A673 (cell line): ENCODE data around the gene SPHK1. TPM values are rescaled to one million over a fixed set of nuclear protein-coding genes. Genes with fewer than 3 reads are reported as not detected.

Experiments used
- BruUV-seq: library from RNA; stranded (reverse); fragments of 400-500 nt; replicated peaks from 2 replicates; lab custom pipeline; 2021; lab: Mats Ljungman, UMichigan
- CTCF ChIA-PET: fragments of 300-600 bp; sonication (Branson Sonifier 250); formaldehyde crosslinking; loops from one replicate; lab custom pipeline; 2022; ENCODE audit warnings: antibody characterized with exemption; lab: Charles Lee
- POLR2A ChIA-PET: fragments of 300-600 bp; sonication (Branson Sonifier 250); formaldehyde crosslinking; loops from one replicate; lab custom pipeline; 2022; ENCODE audit warnings: antibody characterized with exemption; ENCODE audit not compliant: low non-redundant PET; lab: Charles Lee
- DNase-seq: peaks from one replicate; pipeline ENCODE4 v3.0.0-alpha.2; 2015; ENCODE audit warnings: low spot score
- H3K27ac ChIP-seq: fragments of 200-600 bp; sonication (generic); 2 replicates; pipeline ENCODE4 v1.5.1; 2016; ENCODE audit warnings: mixed run types, low read depth, mild to moderate bottlenecking, mixed read lengths, antibody characterized with exemption, low read length; ENCODE audit not compliant: poor library complexity, severe bottlenecking
- H3K27me3 ChIP-seq: fragments of 200-600 bp; sonication (generic); replicated peaks from 2 replicates; pipeline ENCODE4 v1.6.1; 2017; ENCODE audit warnings: mixed run types, low read depth, mild to moderate bottlenecking, mixed read lengths, antibody characterized with exemption, low read length; ENCODE audit not compliant: insufficient read depth, poor library complexity
- H3K36me3 ChIP-seq: fragments of 200-600 bp; sonication (generic); 2 replicates; pipeline ENCODE4 v1.6.1; 2016; ENCODE audit warnings: mixed run types, mild to moderate bottlenecking, mixed read lengths, antibody characterized with exemption, low read length; ENCODE audit not compliant: insufficient read depth, poor library complexity, severe bottlenecking
- H3K4me1 ChIP-seq: fragments of 200-600 bp; sonication (generic); 2 replicates; pipeline ENCODE4 v1.6.1; 2017; ENCODE audit warnings: mixed run types, mild to moderate bottlenecking, mixed read lengths, antibody characterized with exemption, low read length; ENCODE audit not compliant: insufficient read depth, poor library complexity, severe bottlenecking
- H3K4me3 ChIP-seq: fragments of 200-600 bp; sonication (generic); 2 replicates; pipeline ENCODE4 v1.5.1; 2016; ENCODE audit warnings: low read depth, mixed run types, mild to moderate bottlenecking, mixed read lengths, low read length; ENCODE audit not compliant: poor library complexity, severe bottlenecking
- H3K9me3 ChIP-seq: fragments of 200-600 bp; sonication (generic); 2 replicates; pipeline ENCODE4 v1.6.1; 2016; ENCODE audit warnings: mixed run types, low read depth, mild to moderate bottlenecking, mixed read lengths, antibody characterized with exemption, low read length; ENCODE audit not compliant: poor library complexity, severe bottlenecking
- CTCF ChIP-seq: fragments of 300-800, 200-600 bp; sonication (generic); conservative IDR thresholded peaks from 2 replicates; pipeline ENCODE4 v1.5.1; 2017; ENCODE audit warnings: low read depth, mild to moderate bottlenecking, antibody characterized with exemption, low read length, moderate library complexity, mixed read lengths
- EZH2 ChIP-seq: fragments of 200-600 bp; sonication (generic); IDR thresholded peaks from 2 replicates; pipeline ENCODE4 v1.6.1; 2017; ENCODE audit warnings: borderline replicate concordance, low read depth, mild to moderate bottlenecking, mixed read lengths, antibody characterized with exemption, low read length; ENCODE audit not compliant: poor library complexity, severe bottlenecking
- intact Hi-C: fragments of 100-400 bp; cut with micrococcal nuclease; formaldehyde crosslinking; loops from one replicate; pipeline ENCODE4 v1.10.0; 2022; ENCODE audit not compliant: unreplicated experiment
- total RNA-seq: library from RNA; stranded (reverse); gene quantifications from 2 replicates; pipeline ENCODE4 v1.2.3, GENCODE V29; 2021

SPHK1 gene
- total RNA-seq, 1 experiment from 2014 or later = 0.54 TPM

GRCh38 chr17:76365256-76365903 lies 19.0 kb upstream of the SPHK1 start:
- intact Hi-C loops = no loop called here
- no peak for DNase-seq
- no peaks in the 10 kb centered on the region for H3K27me3 ChIP-seq
- no peak for TF ChIP-seq EZH2
- no peak for TF ChIP-seq CTCF
- H3K4me1 ChIP-seq = no peaks in the 10 kb centered on the region
- CTCF ChIA-PET = interaction anchor here (0.5 to 0.6 kb wide), 3 partner anchors 23 to 234 kb away, joined by 5 to 10 read pairs (median 7); no protein-coding TSS in a partner anchor
- H3K4me3 ChIP-seq = no peak overlapping the region
- POLR2A ChIA-PET = no interaction called here
- no peaks in the 10 kb centered on the region for H3K36me3 ChIP-seq
- no peaks in the 10 kb centered on the region for H3K9me3 ChIP-seq
- no peak overlapping the region for H3K27ac ChIP-seq
- no TSS peak for BruUV-seq

GRCh38 chr17:76366247-76366646 lies 18.2 kb upstream of the SPHK1 start:
- intact Hi-C loops = no loop called here
- TF ChIP-seq EZH2 = no peak
- H3K9me3 ChIP-seq = no peaks in the 10 kb centered on the region
- BruUV-seq = no TSS peak
- H3K27me3 ChIP-seq = no peaks in the 10 kb centered on the region
- no peak for DNase-seq
- ChIA-PET POLR2A (no interaction called here), CTCF (interaction anchor here (0.6 kb wide), 1 partner anchor 22 kb away, joined by 10 read pairs; no protein-coding TSS in a partner anchor)
- H3K27ac ChIP-seq = no peak overlapping the region
- no peaks in the 10 kb centered on the region for H3K36me3 ChIP-seq
- H3K4me1 ChIP-seq = no peaks in the 10 kb centered on the region
- H3K4me3 ChIP-seq = no peak overlapping the region

DNA sequence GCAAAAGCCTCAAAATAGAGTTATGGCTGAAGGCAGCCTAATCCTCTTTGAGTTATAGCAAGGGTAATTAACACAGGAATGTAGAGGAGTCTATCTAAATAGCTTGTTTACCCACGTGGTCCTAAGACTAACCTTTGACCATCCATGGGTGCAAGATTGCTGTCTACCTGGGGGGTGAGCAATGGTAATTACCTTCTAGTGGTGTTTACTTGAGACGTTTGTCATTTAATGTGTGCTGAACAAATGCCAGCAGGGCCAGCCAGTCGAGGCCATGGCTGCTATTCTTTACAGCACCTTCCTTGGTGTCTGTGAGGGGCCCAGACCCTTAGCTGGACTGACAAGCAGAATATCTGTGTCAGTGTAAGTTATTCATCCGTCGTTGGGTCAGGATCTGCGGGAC lies 16.8 kb upstream of the SPHK1 start:
- no TSS peak for BruUV-seq
- Histone ChIP-seq H3K9me3 (no peaks in the 10 kb centered on the region), H3K27ac (no peak overlapping the region), H3K36me3 (no peaks in the 10 kb centered on the region), H3K4me1 (no peaks in the 10 kb centered on the region), H3K27me3 (no peaks in the 10 kb centered on the region), H3K4me3 (no peak overlapping the region)
- TF ChIP-seq EZH2 (no peak), CTCF (no peak)
- ChIA-PET POLR2A (no interaction called here), CTCF (no interaction called here)
- intact Hi-C loops = no loop called here
- DNase-seq = no peak

DNA sequence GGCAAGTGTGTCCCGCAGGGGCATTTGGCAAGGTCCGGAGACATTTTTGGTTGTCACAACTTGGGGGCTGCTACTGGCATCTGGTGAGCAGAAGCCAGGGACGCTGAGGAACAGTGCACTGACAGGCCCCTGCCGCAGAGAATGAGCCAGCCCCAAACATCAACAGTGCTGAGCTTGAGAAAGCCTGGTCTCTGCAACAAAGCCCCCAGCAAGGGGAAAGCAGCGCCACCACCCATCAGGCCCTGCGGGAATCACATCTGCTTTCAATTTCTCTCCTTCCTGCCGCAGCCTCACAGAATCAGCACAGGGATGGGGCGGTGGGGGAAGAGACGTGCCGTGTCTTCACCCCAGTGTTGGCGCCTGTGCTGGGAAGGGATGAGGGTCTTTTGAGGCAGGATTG lies 15.9 kb upstream of the SPHK1 start:
- TF ChIP-seq EZH2 = no peak
- no peak for TF ChIP-seq CTCF
- no TSS peak for BruUV-seq
- no peak overlapping the region for H3K4me3 ChIP-seq
- H3K27me3 ChIP-seq = no peaks in the 10 kb centered on the region
- ChIA-PET POLR2A (no interaction called here), CTCF (no interaction called here)
- no peaks in the 10 kb centered on the region for H3K4me1 ChIP-seq
- no peak overlapping the region for H3K27ac ChIP-seq
- no peaks in the 10 kb centered on the region for H3K9me3 ChIP-seq
- intact Hi-C loops = no loop called here
- no peaks in the 10 kb centered on the region for H3K36me3 ChIP-seq
- no peak for DNase-seq
